ENCODE results near the gene HSD3B7.

The HSD3B7 gene

GRCh38 chr16:31004658-31005057 is 19.7 kb downstream of the HSD3B7 start:
- H3K9ac ChIP-seq (ENCODE audit: insufficient read length, low read depth), result no peak overlapping the region
- no peak for DNase-seq (ENCODE audit: low read depth, low spot score)
- H3K27me3 ChIP-seq (ENCODE audit: insufficient read depth, insufficient read length), result no peaks in the 10 kb centered on the region
- no peak for TF ChIP-seq ZNF274 (IDR thresholded peaks at IDR 0.05; ENCODE audit: low read depth, low read length)
- TF ChIP-seq SUZ12 (IDR thresholded peaks at IDR 0.05; ENCODE audit: extremely low read depth, insufficient read depth, insufficient read length), result no peak
- TF ChIP-seq YY1 (IDR thresholded peaks at IDR 0.05; ENCODE audit: insufficient read depth, insufficient read length), result no peak
- H3K36me3 ChIP-seq (ENCODE audit: insufficient read depth, insufficient read length, low read length), result no peaks in the 10 kb centered on the region
- peaks cover 25% of the 10 kb centered on the region for H3K4me1 ChIP-seq (ENCODE audit: insufficient read depth, insufficient read length)
- no peaks in the 10 kb centered on the region for H3K9me3 ChIP-seq (ENCODE audit: insufficient read depth, low read length)
- H3K4me3 ChIP-seq (ENCODE audit: insufficient read length, low read depth), result no peak overlapping the region

GRCh38 chr16:31005350-31006085 is 20.5 kb downstream of the HSD3B7 start:
- no peak overlapping the region for H3K9ac ChIP-seq (ENCODE audit: insufficient read length, low read depth)
- no peak overlapping the region for H3K4me3 ChIP-seq (ENCODE audit: insufficient read length, low read depth)
- no peaks in the 10 kb centered on the region for H3K36me3 ChIP-seq (ENCODE audit: insufficient read depth, insufficient read length, low read length)
- no peaks in the 10 kb centered on the region for H3K27me3 ChIP-seq (ENCODE audit: insufficient read depth, insufficient read length)
- no peak for TF ChIP-seq ZNF274 (IDR thresholded peaks at IDR 0.05; ENCODE audit: low read depth, low read length)
- TF ChIP-seq YY1 (IDR thresholded peaks at IDR 0.05; ENCODE audit: insufficient read depth, insufficient read length), result no peak
- TF ChIP-seq SUZ12 (IDR thresholded peaks at IDR 0.05; ENCODE audit: extremely low read depth, insufficient read depth, insufficient read length), result no peak
- DNase-seq (ENCODE audit: low read depth, low spot score), result no peak
- peaks cover 26% of the 10 kb centered on the region for H3K4me1 ChIP-seq (ENCODE audit: insufficient read depth, insufficient read length)
- H3K9me3 ChIP-seq (ENCODE audit: insufficient read depth, low read length), result no peaks in the 10 kb centered on the region

- DNase-seq (ENCODE audit: low read depth, low spot score), result no peak
- Histone ChIP-seq H3K4me3 (ENCODE audit: insufficient read length, low read depth) (no peak overlapping the region), H3K9ac (ENCODE audit: insufficient read length, low read depth) (no peak overlapping the region), H3K36me3 (ENCODE audit: insufficient read depth, insufficient read length, low read length) (no peaks in the 10 kb centered on the region), H3K27me3 (ENCODE audit: insufficient read depth, insufficient read length) (peaks cover 3% of the 10 kb centered on the region), H3K9me3 (ENCODE audit: insufficient read depth, low read length) (no peaks in the 10 kb centered on the region), H3K4me1 (ENCODE audit: insufficient read depth, insufficient read length) (peaks cover 26% of the 10 kb centered on the region)
- TF ChIP-seq ZNF274 (IDR thresholded peaks at IDR 0.05; ENCODE audit: low read depth, low read length), result no peak
- TF ChIP-seq SUZ12 (IDR thresholded peaks at IDR 0.05; ENCODE audit: extremely low read depth, insufficient read depth, insufficient read length), result no peak
- no peak for TF ChIP-seq YY1 (IDR thresholded peaks at IDR 0.05; ENCODE audit: insufficient read depth, insufficient read length)
Observed at GRCh38 chr16:31006086-31006385, 21.0 kb downstream of the HSD3B7 start.

- no peaks in the 10 kb centered on the region for H3K36me3 ChIP-seq (ENCODE audit: insufficient read depth, insufficient read length, low read length)
- peaks cover 26% of the 10 kb centered on the region for H3K4me1 ChIP-seq (ENCODE audit: insufficient read depth, insufficient read length)
- no peak for TF ChIP-seq ZNF274 (IDR thresholded peaks at IDR 0.05; ENCODE audit: low read depth, low read length)
- no peak for TF ChIP-seq YY1 (IDR thresholded peaks at IDR 0.05; ENCODE audit: insufficient read depth, insufficient read length)
- no peak for TF ChIP-seq SUZ12 (IDR thresholded peaks at IDR 0.05; ENCODE audit: extremely low read depth, insufficient read depth, insufficient read length)
- no peaks in the 10 kb centered on the region for H3K9me3 ChIP-seq (ENCODE audit: insufficient read depth, low read length)
- no peak overlapping the region for H3K9ac ChIP-seq (ENCODE audit: insufficient read length, low read depth)
- DNase-seq (ENCODE audit: low read depth, low spot score), result no peak
- H3K27me3 ChIP-seq (ENCODE audit: insufficient read depth, insufficient read length), result peaks cover 8% of the 10 kb centered on the region
- H3K4me3 ChIP-seq (ENCODE audit: insufficient read length, low read depth), result no peak overlapping the region
Observed at GRCh38 chr16:31006589-31006988, 21.6 kb downstream of the HSD3B7 start.

- H3K36me3 ChIP-seq (ENCODE audit: insufficient read depth, insufficient read length, low read length), result no peaks in the 10 kb centered on the region
- no peak overlapping the region for H3K4me3 ChIP-seq (ENCODE audit: insufficient read length, low read depth)
- H3K9ac ChIP-seq (ENCODE audit: insufficient read length, low read depth), result peak overlapping the region; percentile 46
- TF ChIP-seq ZNF274 (IDR thresholded peaks at IDR 0.05; ENCODE audit: low read depth, low read length), result no peak
- no peak for TF ChIP-seq YY1 (IDR thresholded peaks at IDR 0.05; ENCODE audit: insufficient read depth, insufficient read length)
- no peak for TF ChIP-seq SUZ12 (IDR thresholded peaks at IDR 0.05; ENCODE audit: extremely low read depth, insufficient read depth, insufficient read length)
- H3K9me3 ChIP-seq (ENCODE audit: insufficient read depth, low read length), result no peaks in the 10 kb centered on the region
- H3K27me3 ChIP-seq (ENCODE audit: insufficient read depth, insufficient read length), result peaks cover 18% of the 10 kb centered on the region
- H3K4me1 ChIP-seq (ENCODE audit: insufficient read depth, insufficient read length), result peaks cover 24% of the 10 kb centered on the region
- DNase-seq (ENCODE audit: low read depth, low spot score), result no peak
Observed at GRCh38 chr16:31007684-31008083, 22.7 kb downstream of the HSD3B7 start.

- H3K9me3 ChIP-seq (ENCODE audit: insufficient read depth, low read length), result no peaks in the 10 kb centered on the region
- H3K36me3 ChIP-seq (ENCODE audit: insufficient read depth, insufficient read length, low read length), result no peaks in the 10 kb centered on the region
- H3K4me1 ChIP-seq (ENCODE audit: insufficient read depth, insufficient read length), result peaks cover 20% of the 10 kb centered on the region
- TF ChIP-seq SUZ12 (IDR thresholded peaks at IDR 0.05; ENCODE audit: extremely low read depth, insufficient read depth, insufficient read length) (no peak), YY1 (IDR thresholded peaks at IDR 0.05; ENCODE audit: insufficient read depth, insufficient read length) (no peak), ZNF274 (IDR thresholded peaks at IDR 0.05; ENCODE audit: low read depth, low read length) (no peak)
- H3K27me3 ChIP-seq (ENCODE audit: insufficient read depth, insufficient read length), result peaks cover 18% of the 10 kb centered on the region
- H3K9ac ChIP-seq (ENCODE audit: insufficient read length, low read depth), result no peak overlapping the region
- DNase-seq (ENCODE audit: low read depth, low spot score), result no peak
- H3K4me3 ChIP-seq (ENCODE audit: insufficient read length, low read depth), result no peak overlapping the region
Observed at GRCh38 chr16:31008149-31008548, 23.1 kb downstream of the HSD3B7 start.

- peaks cover 20% of the 10 kb centered on the region for H3K27me3 ChIP-seq (ENCODE audit: insufficient read depth, insufficient read length)
- no peak overlapping the region for H3K4me3 ChIP-seq (ENCODE audit: insufficient read length, low read depth)
- H3K4me1 ChIP-seq (ENCODE audit: insufficient read depth, insufficient read length), result peaks cover 17% of the 10 kb centered on the region
- no peak for DNase-seq (ENCODE audit: low read depth, low spot score)
- TF ChIP-seq SUZ12 (IDR thresholded peaks at IDR 0.05; ENCODE audit: extremely low read depth, insufficient read depth, insufficient read length) (no peak), YY1 (IDR thresholded peaks at IDR 0.05; ENCODE audit: insufficient read depth, insufficient read length) (no peak), ZNF274 (IDR thresholded peaks at IDR 0.05; ENCODE audit: low read depth, low read length) (no peak)
- H3K9ac ChIP-seq (ENCODE audit: insufficient read length, low read depth), result no peak overlapping the region
- H3K36me3 ChIP-seq (ENCODE audit: insufficient read depth, insufficient read length, low read length), result no peaks in the 10 kb centered on the region
- no peaks in the 10 kb centered on the region for H3K9me3 ChIP-seq (ENCODE audit: insufficient read depth, low read length)
Observed at GRCh38 chr16:31008551-31008950, 23.5 kb downstream of the HSD3B7 start.

Measured in NT2/D1 (cell line).